Measurements from ENCODE around the gene FAM168B. TPM values are rescaled to one million over a fixed set of nuclear protein-coding genes. Genes with fewer than 3 reads are reported as not detected.
"Not testable (repeated sequence)": the region's sequence is repeated elsewhere in the genome, so short reads cannot be mapped to it uniquely, and the experiment has no call there.

Gene FAM168B
- polyA plus RNA-seq, 2 of the 4 experiments (the other 2 are of a cell fraction), result 83.2 to 86.8 TPM

DNA sequence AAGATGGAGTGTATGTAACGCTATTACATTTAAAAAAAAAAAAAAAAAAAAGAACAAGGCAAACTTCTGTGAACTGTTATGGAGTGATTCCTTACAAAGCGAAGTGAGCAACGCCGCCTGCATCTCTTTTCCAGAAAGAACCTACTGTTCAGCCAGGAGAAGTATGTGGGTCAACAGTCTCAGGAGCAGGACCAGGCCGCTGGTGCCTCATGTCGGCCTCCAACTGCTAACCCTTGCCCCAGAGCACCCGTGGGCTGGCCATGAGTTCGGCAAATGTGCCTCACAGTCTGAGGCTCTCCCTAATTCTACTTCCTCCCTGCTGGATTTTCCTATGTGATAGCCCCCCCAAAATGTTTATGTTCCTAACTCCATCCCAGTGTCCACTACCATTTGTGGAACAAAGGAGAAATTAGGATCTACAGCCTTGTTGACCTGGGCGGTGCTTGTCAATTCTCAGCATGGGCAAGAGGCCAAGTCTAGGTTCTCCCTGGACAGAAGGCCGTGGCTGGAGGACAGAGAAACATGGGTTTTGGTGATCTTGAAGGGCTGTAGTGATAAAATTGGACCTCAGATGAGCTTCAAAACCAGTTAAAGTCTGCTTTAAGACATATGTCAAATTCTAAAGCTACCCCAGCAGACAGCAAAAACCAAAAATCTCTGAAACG, 15.9 kb downstream of the FAM168B start:
- ATAC-seq, result no peak
- no peaks in the 10 kb centered on the region for H3K9me3 ChIP-seq
- WGBS (ENCODE audit: missing lambda C conversion rate), result 95% methylated on average over 11 of the region's 11 CpGs
- no peak overlapping the region for H3K4me3 ChIP-seq
- no peaks in the 10 kb centered on the region for H3K4me1 ChIP-seq
- H3K4me2 ChIP-seq, result no peak overlapping the region
- FAIRE-seq, result no peak
- DNase-seq (ENCODE audit: low read depth in 1 of 2, low spot score in 1 of 2), result no peak
- ChIA-PET POLR2A (no interaction called here), CTCF (interaction anchor here (1.0 to 1.4 kb wide), 2 partner anchors 156 to 280 kb away, joined by 3 read pairs; no protein-coding TSS in a partner anchor)
- no peak overlapping the region for H3K27ac ChIP-seq
- TF ChIP-seq, protein P1, sequence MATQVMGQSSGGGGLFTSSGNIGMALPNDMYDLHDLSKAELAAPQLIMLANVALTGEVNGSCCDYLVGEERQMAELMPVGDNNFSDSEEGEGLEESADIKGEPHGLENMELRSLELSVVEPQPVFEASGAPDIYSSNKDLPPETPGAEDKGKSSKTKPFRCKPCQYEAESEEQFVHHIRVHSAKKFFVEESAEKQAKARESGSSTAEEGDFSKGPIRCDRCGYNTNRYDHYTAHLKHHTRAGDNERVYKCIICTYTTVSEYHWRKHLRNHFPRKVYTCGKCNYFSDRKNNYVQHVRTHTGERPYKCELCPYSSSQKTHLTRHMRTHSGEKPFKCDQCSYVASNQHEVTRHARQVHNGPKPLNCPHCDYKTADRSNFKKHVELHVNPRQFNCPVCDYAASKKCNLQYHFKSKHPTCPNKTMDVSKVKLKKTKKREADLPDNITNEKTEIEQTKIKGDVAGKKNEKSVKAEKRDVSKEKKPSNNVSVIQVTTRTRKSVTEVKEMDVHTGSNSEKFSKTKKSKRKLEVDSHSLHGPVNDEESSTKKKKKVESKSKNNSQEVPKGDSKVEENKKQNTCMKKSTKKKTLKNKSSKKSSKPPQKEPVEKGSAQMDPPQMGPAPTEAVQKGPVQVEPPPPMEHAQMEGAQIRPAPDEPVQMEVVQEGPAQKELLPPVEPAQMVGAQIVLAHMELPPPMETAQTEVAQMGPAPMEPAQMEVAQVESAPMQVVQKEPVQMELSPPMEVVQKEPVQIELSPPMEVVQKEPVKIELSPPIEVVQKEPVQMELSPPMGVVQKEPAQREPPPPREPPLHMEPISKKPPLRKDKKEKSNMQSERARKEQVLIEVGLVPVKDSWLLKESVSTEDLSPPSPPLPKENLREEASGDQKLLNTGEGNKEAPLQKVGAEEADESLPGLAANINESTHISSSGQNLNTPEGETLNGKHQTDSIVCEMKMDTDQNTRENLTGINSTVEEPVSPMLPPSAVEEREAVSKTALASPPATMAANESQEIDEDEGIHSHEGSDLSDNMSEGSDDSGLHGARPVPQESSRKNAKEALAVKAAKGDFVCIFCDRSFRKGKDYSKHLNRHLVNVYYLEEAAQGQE (IDR thresholded peaks at IDR 0.05), result no peak
- no peak for TF ChIP-seq HOXA7 (CRISPR knock-in tag; IDR thresholded peaks at IDR 0.05)
- TF ChIP-seq SREBF2 (IDR thresholded peaks at IDR 0.05), result no peak
- no peak for TF ChIP-seq EP300 (IDR thresholded peaks at IDR 0.05)
- TF ChIP-seq HOXB5 (CRISPR knock-in tag; IDR thresholded peaks at IDR 0.05), result no peak
- TF ChIP-seq, protein P2, sequence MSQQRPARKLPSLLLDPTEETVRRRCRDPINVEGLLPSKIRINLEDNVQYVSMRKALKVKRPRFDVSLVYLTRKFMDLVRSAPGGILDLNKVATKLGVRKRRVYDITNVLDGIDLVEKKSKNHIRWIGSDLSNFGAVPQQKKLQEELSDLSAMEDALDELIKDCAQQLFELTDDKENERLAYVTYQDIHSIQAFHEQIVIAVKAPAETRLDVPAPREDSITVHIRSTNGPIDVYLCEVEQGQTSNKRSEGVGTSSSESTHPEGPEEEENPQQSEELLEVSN (IDR thresholded peaks at IDR 0.05; ENCODE audit: borderline replicate concordance, low read depth), result no peak
- TF ChIP-seq SMC3 (IDR thresholded peaks at IDR 0.05), result no peak
- no peak for TF ChIP-seq HEYL (CRISPR knock-in tag; IDR thresholded peaks at IDR 0.05)
- TF ChIP-seq, protein P3, sequence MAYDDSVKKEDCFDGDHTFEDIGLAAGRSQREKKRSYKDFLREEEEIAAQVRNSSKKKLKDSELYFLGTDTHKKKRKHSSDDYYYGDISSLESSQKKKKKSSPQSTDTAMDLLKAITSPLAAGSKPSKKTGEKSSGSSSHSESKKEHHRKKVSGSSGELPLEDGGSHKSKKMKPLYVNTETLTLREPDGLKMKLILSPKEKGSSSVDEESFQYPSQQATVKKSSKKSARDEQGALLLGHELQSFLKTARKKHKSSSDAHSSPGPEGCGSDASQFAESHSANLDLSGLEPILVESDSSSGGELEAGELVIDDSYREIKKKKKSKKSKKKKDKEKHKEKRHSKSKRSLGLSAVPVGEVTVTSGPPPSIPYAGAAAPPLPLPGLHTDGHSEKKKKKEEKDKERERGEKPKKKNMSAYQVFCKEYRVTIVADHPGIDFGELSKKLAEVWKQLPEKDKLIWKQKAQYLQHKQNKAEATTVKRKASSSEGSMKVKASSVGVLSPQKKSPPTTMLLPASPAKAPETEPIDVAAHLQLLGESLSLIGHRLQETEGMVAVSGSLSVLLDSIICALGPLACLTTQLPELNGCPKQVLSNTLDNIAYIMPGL (CRISPR knock-in tag; IDR thresholded peaks at IDR 0.05; ENCODE audit: borderline replicate concordance), result no peak
- TF ChIP-seq MAZ (IDR thresholded peaks at IDR 0.05; ENCODE audit: borderline replicate concordance, low read depth, low read length), result no peak
- no peak for TF ChIP-seq RNF2 (IDR thresholded peaks at IDR 0.05; ENCODE audit: borderline replicate concordance, low read depth)
- TF ChIP-seq POLR2A (IDR thresholded peaks at IDR 0.05; ENCODE audit: low read length), result no peak
- TF ChIP-seq KDM1A (IDR thresholded peaks at IDR 0.05; ENCODE audit: low read depth), result no peak
- TF ChIP-seq ZNF302 (CRISPR knock-in tag; IDR thresholded peaks at IDR 0.05), result no peak
- TF ChIP-seq, protein P4, sequence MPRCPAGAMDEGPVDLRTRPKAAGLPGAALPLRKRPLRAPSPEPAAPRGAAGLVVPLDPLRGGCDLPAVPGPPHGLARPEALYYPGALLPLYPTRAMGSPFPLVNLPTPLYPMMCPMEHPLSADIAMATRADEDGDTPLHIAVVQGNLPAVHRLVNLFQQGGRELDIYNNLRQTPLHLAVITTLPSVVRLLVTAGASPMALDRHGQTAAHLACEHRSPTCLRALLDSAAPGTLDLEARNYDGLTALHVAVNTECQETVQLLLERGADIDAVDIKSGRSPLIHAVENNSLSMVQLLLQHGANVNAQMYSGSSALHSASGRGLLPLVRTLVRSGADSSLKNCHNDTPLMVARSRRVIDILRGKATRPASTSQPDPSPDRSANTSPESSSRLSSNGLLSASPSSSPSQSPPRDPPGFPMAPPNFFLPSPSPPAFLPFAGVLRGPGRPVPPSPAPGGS (IDR thresholded peaks at IDR 0.05), result no peak

DNA sequence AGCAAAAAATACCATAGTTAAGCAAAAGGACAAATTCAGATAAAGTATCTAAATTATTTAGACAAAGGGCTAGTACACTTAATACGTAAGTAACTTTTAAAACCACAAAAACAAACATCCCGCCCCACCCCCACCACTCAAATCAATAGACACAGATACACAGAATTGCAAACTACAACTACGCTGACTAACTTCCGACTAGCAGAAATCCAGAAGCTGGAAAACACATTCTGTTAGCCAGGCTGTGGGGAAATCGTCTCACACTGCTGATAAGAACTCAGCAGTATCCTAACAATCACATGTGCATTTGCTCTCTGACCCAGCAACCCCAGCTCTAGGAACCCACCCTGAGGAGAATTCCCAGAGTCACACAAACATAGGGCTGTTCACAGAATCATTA, 16.6 kb downstream of the FAM168B start:
- WGBS (ENCODE audit: missing lambda C conversion rate), result 94% methylated on average over 5 of the region's 5 CpGs
- FAIRE-seq, result no peak
- Histone ChIP-seq H3K4me1 (no peaks in the 10 kb centered on the region), H3K4me3 (no peak overlapping the region), H3K27ac (no peak overlapping the region), H3K9me3 (no peaks in the 10 kb centered on the region), H3K4me2 (no peak overlapping the region)
- ChIA-PET POLR2A (no interaction called here), CTCF (interaction anchor here (1.0 kb wide), 1 partner anchor 156 kb away, joined by 3 read pairs; no protein-coding TSS in a partner anchor)
- TF ChIP-seq CHD2 (IDR thresholded peaks at IDR 0.05; ENCODE audit: low read length, partially characterized antibody), result no peak
- no peak for TF ChIP-seq POLR2A (IDR thresholded peaks at IDR 0.05; ENCODE audit: low read length)
- TF ChIP-seq EP300 (IDR thresholded peaks at IDR 0.05), result no peak
- TF ChIP-seq, protein P5, sequence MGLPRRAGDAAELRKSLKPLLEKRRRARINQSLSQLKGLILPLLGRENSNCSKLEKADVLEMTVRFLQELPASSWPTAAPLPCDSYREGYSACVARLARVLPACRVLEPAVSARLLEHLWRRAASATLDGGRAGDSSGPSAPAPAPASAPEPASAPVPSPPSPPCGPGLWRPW (IDR thresholded peaks at IDR 0.05), result no peak
- TF ChIP-seq POLR2AphosphoS2 (conservative IDR thresholded peaks at IDR 0.05; ENCODE audit: low read length), result no peak
- TF ChIP-seq HDAC2 (IDR thresholded peaks at IDR 0.05), result no peak
- TF ChIP-seq, protein P4 (IDR thresholded peaks at IDR 0.05), result no peak
- no peak for TF ChIP-seq ZFP36 (IDR thresholded peaks at IDR 0.05; ENCODE audit: borderline replicate concordance, partially characterized antibody)
- no peak for TF ChIP-seq NFE2L2 (conservative IDR thresholded peaks at IDR 0.05; ENCODE audit: low read length)
- TF ChIP-seq PHF8 (IDR thresholded peaks at IDR 0.05; ENCODE audit: borderline replicate concordance, low read depth), result no peak
- no peak for ATAC-seq
- DNase-seq (ENCODE audit: low read depth in 1 of 2, low spot score in 1 of 2), result no peak

DNA sequence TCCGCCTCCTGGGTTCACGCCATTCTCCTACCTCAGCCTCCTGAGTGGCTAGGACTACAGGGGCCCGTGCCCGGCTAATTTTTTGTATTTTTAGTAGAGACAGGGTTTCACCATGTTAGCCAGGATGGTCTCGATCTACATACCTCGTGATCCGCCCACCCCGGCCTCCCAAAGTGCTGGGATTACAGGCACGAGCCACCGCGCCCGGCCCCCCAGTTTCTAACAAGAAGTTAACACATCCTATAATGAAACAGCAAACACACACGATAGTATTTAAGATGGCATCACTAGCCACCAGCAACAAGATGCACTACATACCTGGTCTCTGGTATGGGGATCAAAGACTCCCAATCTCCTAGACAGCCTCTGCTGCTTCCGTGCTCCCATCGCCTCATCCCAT, 17.7 kb downstream of the FAM168B start:
- H3K4me1 ChIP-seq; H3K9me3 ChIP-seq; DNase-seq (ENCODE audit: low read depth in 1 of 2, low spot score in 1 of 2); H3K4me2 ChIP-seq; POLR2A ChIA-PET; FAIRE-seq; ATAC-seq; H3K4me3 ChIP-seq; CTCF ChIA-PET; H3K27ac ChIP-seq: not testable (repeated sequence)
- WGBS (ENCODE audit: missing lambda C conversion rate), result 97% methylated on average over 15 of the region's 15 CpGs

Measured in A549 (cell line).